ENCODE results near the gene TNS1. TPM values are rescaled to one million over a fixed set of nuclear protein-coding genes. Genes with fewer than 3 reads are reported as not detected.

Gene TNS1
- total RNA-seq, 1 experiment from 2014 or later: 6.2 TPM

- Histone ChIP-seq H3K27me3 (ENCODE audit: insufficient read depth, low read length) (no peaks in the 10 kb centered on the region), H3K27ac (ENCODE audit: low read depth, low read length) (no peak overlapping the region), H3K4me2 (ENCODE audit: low read length) (no peak overlapping the region), H2AFZ (ENCODE audit: low read depth, low read length, poor library complexity, severe bottlenecking) (no peak overlapping the region), H4K20me1 (ENCODE audit: insufficient read depth) (no peaks in the 10 kb centered on the region), H3K79me2 (ENCODE audit: insufficient read depth, low read length) (no peaks in the 10 kb centered on the region), H3K36me3 (ENCODE audit: control insufficient read depth in 1 of 2, insufficient read depth in 2 of 2, low read length in 2 of 2) (no peaks in the 10 kb centered on the region), H3K4me1 (ENCODE audit: control insufficient read depth in 1 of 2, insufficient read depth in 2 of 2, low read length in 2 of 2) (no peaks in the 10 kb centered on the region), H3K4me3 (replicated peaks in 1 of 2; ENCODE audit: low read depth in 1 of 2, low read length in 2 of 2) (no peak overlapping the region), H3K9me2 (ENCODE audit: insufficient read depth) (no peaks in the 10 kb centered on the region), H3K9ac (ENCODE audit: low read length) (no peak overlapping the region), H3K9me3 (ENCODE audit: control insufficient read depth in 1 of 2, insufficient read depth in 1 of 2, low read depth in 1 of 2, low read length in 2 of 2) (no peaks in the 10 kb centered on the region)
- ATAC-seq: no peak
- TF ChIP-seq REST (IDR thresholded peaks at IDR 0.05; ENCODE audit: low read depth) (no peak), CEBPB (IDR thresholded peaks at IDR 0.05; ENCODE audit: low read depth) (no peak), CBX3 (IDR thresholded peaks at IDR 0.05; ENCODE audit: low read depth) (no peak)
- RAD21 ChIA-PET (ENCODE audit: low non-redundant PET in 1 of 2, low total read pairs in 2 of 2, uncharacterized antibody in 2 of 2, unreplicated experiment in 2 of 2): no interaction called here
- intact Hi-C loops (cut with micrococcal nuclease): no loop called here
- CTCF ChIA-PET: no interaction called here
- no TSS peak for BruUV-seq (replicated peaks)
- POLR2A ChIA-PET: no interaction called here
- no peak for DNase-seq (ENCODE audit: low read depth, low spot score)
These were observed 97.4 kb downstream of the TNS1 start for GRCh38 chr2:217905395-217905794.

GRCh38 chr2:217904614-217904965, 98.2 kb downstream of the TNS1 start:
- CTCF ChIA-PET: no interaction called here
- intact Hi-C loops (cut with micrococcal nuclease): no loop called here
- no TSS peak for BruUV-seq (replicated peaks)
- TF ChIP-seq SRF (IDR thresholded peaks at IDR 0.05; ENCODE audit: low read depth): no peak
- TF ChIP-seq JUND (IDR thresholded peaks at IDR 0.05): no peak
- no peak for TF ChIP-seq ELF1 (IDR thresholded peaks at IDR 0.05; ENCODE audit: borderline replicate concordance, low read depth)
- TF ChIP-seq CEBPB (IDR thresholded peaks at IDR 0.05; ENCODE audit: low read depth): no peak
- TF ChIP-seq POLR2A (IDR thresholded peaks at IDR 0.05; ENCODE audit: borderline replicate concordance, extremely low read depth, insufficient read depth, insufficient read length): no peak
- no peak for TF ChIP-seq TCF7L2 (IDR thresholded peaks at IDR 0.05; ENCODE audit: borderline replicate concordance, extremely low read depth, insufficient read depth, insufficient read length)
- no peak for TF ChIP-seq SP1 (IDR thresholded peaks at IDR 0.05; ENCODE audit: low read depth)
- no peak for TF ChIP-seq ZBTB33 (IDR thresholded peaks at IDR 0.05; ENCODE audit: extremely low read depth, insufficient replicate concordance, low read length)
- TF ChIP-seq SIN3A (IDR thresholded peaks at IDR 0.05; ENCODE audit: low read depth): no peak
- no peak for TF ChIP-seq CTCF (IDR thresholded peaks at IDR 0.05 in 2 of 3, conservative IDR thresholded peaks at IDR 0.05 in 1 of 3; ENCODE audit: borderline replicate concordance in 1 of 3, insufficient read depth in 1 of 3, low read depth in 2 of 3, low read length in 2 of 3)
- no peak for TF ChIP-seq ZFX (IDR thresholded peaks at IDR 0.05)
- no peak for TF ChIP-seq POLR2AphosphoS5 (IDR thresholded peaks at IDR 0.05; ENCODE audit: low read depth, low read length)

More at GRCh38 chr2:217904614-217904965, 98.2 kb downstream of the TNS1 start:
- H3K4me2 ChIP-seq (ENCODE audit: low read length): no peak overlapping the region
- no peak for ATAC-seq
- no peaks in the 10 kb centered on the region for H3K79me2 ChIP-seq (ENCODE audit: insufficient read depth, low read length)
- H3K36me3 ChIP-seq (ENCODE audit: control insufficient read depth in 1 of 2, insufficient read depth in 2 of 2, low read length in 2 of 2): no peaks in the 10 kb centered on the region
- no peaks in the 10 kb centered on the region for H3K9me3 ChIP-seq (ENCODE audit: control insufficient read depth in 1 of 2, insufficient read depth in 1 of 2, low read depth in 1 of 2, low read length in 2 of 2)
- no peak overlapping the region for H3K27ac ChIP-seq (ENCODE audit: low read depth, low read length)
- ChIA-PET POLR2A (no interaction called here), RAD21 (ENCODE audit: low non-redundant PET in 1 of 2, low total read pairs in 2 of 2, uncharacterized antibody in 2 of 2, unreplicated experiment in 2 of 2) (no interaction called here)
- H3K9me2 ChIP-seq (ENCODE audit: insufficient read depth): no peaks in the 10 kb centered on the region
- no peak overlapping the region for H2AFZ ChIP-seq (ENCODE audit: low read depth, low read length, poor library complexity, severe bottlenecking)
- H3K9ac ChIP-seq (ENCODE audit: low read length): no peak overlapping the region
- H3K4me3 ChIP-seq (replicated peaks in 1 of 2; ENCODE audit: low read depth in 1 of 2, low read length in 2 of 2): no peak overlapping the region
- H3K4me1 ChIP-seq (ENCODE audit: control insufficient read depth in 1 of 2, insufficient read depth in 2 of 2, low read length in 2 of 2): 0 out of 4 replicates have a peak, but pooled peaks cover 0 to 2% of the 10 kb centered on the region in 2 experiments
- no peak for DNase-seq (ENCODE audit: low read depth, low spot score)
- no peaks in the 10 kb centered on the region for H3K27me3 ChIP-seq (ENCODE audit: insufficient read depth, low read length)
- no peaks in the 10 kb centered on the region for H4K20me1 ChIP-seq (ENCODE audit: insufficient read depth)

Data from HCT116 (cell line).